Suppressor macrophage treated with lipopolysaccharide for 4 hours (primary cell): ENCODE data around the gene ARHGAP4.
A peak's percentile ranks its signal among the peaks of the same experiment; 100 is the strongest.

Experiments
- DNase-seq: peaks from one replicate; pipeline ENCODE4 v3.0.0-alpha.2; 2020

ARHGAP4 gene

DNA sequence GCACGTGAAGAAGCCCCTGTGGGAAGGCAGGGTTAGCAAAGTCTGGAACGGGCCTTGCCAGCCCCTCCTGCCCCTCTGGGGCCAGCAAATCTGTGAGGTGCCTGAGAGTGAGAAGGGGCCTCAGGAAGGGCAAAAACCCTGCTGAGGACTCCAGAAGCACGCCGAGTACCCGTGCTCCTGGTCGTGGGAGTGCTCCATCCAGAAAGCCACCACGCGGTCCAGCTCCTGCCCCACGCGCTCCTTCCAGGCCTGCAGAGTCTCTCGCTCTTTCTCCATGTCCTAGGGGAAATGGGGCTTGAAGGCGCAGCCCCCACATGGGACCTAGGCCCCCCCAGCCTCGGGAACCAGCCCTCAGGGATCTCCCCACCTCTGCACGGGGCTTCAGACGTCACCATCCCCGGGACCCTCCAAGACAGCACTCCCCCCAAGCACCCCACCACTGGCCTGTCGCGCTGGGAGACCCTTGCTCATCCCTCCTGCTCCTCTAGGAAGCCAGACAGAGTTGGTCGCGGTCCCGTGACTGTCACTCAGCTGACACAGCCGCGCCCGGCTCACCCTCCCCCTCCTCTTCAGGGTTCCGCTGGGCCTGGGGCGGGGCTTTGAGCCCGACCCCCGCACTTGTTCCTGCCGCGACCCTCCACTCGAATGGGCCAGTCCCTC, 18.2 kb upstream of the ARHGAP4 start, which contains the start of gene RENBP:
Gene RENBP, minus strand, starts transcription at position 504 of the 660 bp plus-strand sequence. Its CDS starts 33 bp downstream, at position 471.
- peak; percentile 67 for DNase-seq

DNA sequence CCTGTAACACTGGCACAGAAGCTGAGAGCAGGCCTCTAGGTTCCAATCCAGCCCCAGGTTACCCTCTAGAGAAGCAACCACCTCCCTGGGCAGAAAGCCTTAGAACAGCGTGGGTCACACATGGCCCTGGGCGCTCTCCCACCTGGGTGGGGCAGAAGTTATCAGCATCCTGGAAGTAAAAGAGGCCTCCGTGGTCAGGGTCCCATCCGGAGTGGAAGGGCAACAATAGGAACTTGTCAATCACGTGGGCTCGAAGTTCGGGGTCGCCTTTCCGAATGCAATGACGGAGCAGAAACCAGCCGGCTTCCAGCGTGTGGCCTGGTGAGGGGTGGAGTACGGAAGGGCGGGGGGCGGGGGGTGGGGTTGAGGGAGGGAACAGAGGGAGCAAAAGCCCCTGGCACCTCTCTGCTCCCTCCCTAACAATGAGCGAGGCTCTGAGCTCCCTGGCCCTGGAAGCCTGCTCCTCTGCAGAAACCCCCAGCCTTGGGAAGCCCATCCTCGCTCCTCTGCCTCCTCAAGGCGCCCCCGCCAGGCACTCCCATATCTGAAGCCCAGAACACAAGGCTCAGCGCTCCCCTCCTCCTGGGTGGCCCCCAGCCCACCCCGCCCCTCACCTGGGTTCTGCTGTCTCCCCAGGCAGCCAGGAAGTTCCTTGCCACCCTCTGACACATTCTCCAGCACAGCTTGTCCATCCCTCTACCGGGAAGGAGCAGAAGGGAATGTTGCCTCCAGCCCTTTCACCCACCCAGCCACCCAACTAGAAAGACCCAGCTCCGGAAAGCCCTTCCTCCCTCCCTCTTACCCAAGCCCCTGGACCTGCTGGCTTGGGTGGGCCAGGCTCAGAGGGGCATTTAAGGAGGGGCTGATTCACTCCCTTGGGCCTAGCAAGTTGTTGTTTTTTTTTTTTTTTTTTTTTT, 15.5 kb upstream of the ARHGAP4 start:
- peak; percentile 2 for DNase-seq

- no peak for DNase-seq
These were observed 13.5 kb upstream of the ARHGAP4 start for GRCh38 chrX:153939573-153939972.

DNA sequence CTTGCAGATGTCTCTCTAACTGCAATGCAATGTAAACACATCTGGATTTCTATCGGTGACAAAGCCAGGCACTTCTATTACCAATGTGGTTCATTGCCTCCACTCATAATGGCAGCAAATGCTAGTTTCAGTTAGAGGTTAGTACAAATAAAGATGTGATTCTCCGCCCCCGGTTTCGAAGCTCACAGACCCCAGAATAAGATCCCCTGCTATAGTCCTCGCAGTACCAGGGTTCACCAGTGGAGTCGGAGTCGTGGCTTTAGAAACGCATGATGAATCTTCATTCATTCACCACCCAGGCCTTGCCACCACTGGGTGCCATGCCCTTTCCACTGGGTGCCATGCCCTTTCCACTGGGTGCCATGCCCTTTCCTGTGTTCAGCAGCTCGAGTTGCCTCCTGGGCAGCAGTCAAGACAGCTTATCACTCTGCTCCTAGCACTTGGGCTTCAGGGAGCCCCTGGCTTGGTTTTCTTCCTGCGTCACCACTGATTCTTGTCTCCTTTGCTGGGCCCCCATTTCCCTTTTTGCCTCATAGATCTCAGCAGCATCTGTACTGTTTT, 12.2 kb upstream of the ARHGAP4 start:
- DNase-seq, result no peak

DNA sequence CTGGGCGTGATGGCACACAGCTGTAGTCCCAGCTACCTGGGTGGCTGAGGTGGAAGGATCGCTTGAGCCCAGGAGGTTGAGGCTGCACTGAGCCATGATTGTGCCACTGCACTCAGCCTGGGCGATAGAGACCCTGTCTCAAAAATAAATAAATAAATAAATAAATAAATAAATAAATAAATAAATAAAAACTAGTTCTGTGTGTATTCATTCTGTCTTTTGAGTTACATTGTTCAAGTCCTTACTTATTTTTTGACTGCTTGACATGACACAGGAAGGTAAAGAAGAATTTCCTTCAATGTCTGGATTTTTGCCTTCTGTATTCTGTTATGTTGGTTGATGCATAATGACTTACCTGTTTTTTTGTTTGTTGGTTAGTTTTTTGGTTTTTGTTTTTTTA, 11.0 kb upstream of the ARHGAP4 start:
- DNase-seq, result no peak

GRCh38 chrX:153935326-153935851, 9.3 kb upstream of the ARHGAP4 start:
- DNase-seq, result no peak

- DNase-seq, result peak; percentile 81
These were observed 8.8 kb upstream of the ARHGAP4 start, which contains the start of gene NAA10 for GRCh38 chrX:153934762-153935325. Gene NAA10, minus strand, starts transcription at chrX:153935037. Its CDS starts 133 bp downstream, at chrX:153934904.

- DNase-seq, result no peak
These were observed 8.2 kb upstream of the ARHGAP4 start for GRCh38 chrX:153934148-153934761.

GRCh38 chrX:153933748-153934147, 7.7 kb upstream of the ARHGAP4 start:
- DNase-seq, result peak; percentile 25

DNA sequence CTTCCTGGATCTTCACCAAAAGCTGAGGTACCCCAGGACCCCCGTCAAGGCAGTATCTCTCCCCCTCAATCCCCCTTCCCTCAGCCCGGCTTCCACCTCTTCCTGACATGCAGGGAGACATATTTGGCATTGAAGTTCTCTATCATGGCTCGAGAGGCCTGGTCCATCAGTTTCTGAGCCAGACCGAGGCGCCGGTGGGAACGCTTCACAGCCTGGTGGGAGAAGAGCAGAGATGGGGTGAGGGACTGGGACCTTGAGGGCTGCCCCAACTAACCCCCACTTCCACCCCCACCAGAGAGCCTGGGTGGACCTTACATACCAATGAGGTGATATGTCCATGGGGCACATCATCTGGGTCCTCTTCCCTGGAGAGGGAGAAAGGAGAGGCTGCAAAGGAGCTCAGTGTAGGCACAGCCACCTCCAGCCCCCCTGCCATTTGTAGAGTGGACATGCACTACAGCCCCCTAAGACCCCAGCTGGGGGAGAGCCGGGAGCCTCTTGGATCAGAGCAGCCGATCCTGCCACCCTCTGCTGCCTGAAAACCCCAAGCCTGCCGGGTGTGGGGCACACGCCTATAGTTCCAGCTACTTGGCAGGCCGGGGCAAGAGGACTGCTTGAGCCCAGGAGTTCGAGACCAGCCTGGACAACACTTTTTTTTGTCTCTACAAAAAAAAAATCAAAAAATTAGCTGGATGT, 6.3 kb upstream of the ARHGAP4 start:
- DNase-seq, result no peak

DNA sequence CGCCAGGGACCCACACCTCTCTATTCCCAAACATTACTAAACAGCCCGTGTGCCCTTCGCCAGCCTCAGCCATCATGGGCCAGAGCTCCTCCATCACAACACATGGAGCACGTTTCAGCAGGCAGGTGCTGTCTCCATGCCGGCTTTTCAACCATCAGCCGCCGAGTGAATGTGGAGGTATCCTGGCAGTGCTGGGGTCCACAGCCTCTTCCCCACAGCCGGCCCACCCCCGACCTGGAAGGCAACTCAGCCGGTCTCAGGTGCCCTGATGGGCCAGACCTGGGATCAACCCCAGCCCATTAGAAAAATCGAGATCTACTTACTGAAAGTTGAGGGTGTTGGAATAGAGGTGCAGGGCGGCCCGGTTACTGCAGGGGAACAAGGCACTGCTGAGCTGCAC, 5.7 kb upstream of the ARHGAP4 start:
- no peak for DNase-seq

DNA sequence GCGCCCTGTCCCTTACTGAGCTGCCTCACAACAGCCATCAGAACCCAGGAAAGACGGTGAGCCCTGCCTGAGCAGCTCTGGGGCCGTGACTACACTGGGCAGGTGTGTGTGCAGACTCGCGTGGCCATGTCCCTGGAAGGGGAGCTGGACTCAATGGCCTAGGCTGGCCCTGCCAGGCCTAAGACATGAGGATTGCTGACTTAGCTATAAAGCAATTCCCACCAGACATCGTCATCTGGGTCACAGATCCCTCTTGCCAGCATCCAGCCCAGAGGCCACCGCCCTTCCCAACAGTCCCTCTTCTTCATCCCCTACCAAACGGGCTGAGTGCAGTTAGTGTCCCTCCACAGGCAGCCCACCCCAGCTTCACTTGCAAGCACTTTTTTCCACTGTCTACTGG, 5.1 kb upstream of the ARHGAP4 start:
- no peak for DNase-seq

GRCh38 chrX:153930011-153930910, 4.2 kb upstream of the ARHGAP4 start:
- DNase-seq, result no peak

DNA sequence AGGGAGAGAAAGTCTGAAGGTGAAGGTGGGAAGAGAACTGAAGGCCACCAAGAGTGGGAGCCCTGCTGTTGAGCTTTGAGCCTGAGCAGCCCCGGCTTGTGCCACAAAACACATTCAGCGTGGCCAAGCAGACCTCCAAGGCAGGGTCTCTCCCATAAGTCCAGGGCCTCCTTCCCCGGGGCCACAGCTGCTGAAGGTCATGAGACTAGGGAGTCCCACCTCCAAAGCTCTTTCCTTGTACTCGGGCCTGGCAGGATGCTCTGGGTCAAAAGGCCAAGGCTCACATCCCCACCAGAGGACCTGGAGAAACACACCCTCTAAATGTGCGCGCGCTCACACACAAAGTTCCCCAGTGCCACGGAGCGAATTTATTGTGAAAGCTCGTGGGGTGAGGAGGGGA, 3.5 kb upstream of the ARHGAP4 start:
- no peak for DNase-seq

DNA sequence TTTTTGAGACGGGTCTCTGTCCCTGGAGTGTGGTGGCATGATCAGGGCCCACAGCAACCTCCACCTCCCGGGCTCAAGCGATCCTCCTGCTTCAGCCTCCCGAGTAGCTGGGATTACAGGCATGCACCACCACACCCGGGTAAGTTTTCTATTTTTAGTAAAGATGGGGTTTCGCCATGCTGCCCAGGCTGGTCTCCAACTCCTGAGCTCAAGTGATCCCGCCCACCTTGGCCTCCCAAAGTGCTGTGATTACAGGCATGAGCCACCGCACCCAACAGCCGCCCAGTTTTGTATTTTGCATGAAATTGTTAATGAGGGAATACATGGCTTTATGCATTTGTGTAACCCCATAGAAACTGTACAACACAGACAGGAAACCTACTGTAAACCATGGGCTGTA, 2.8 kb upstream of the ARHGAP4 start:
- DNase-seq, result no peak

DNA sequence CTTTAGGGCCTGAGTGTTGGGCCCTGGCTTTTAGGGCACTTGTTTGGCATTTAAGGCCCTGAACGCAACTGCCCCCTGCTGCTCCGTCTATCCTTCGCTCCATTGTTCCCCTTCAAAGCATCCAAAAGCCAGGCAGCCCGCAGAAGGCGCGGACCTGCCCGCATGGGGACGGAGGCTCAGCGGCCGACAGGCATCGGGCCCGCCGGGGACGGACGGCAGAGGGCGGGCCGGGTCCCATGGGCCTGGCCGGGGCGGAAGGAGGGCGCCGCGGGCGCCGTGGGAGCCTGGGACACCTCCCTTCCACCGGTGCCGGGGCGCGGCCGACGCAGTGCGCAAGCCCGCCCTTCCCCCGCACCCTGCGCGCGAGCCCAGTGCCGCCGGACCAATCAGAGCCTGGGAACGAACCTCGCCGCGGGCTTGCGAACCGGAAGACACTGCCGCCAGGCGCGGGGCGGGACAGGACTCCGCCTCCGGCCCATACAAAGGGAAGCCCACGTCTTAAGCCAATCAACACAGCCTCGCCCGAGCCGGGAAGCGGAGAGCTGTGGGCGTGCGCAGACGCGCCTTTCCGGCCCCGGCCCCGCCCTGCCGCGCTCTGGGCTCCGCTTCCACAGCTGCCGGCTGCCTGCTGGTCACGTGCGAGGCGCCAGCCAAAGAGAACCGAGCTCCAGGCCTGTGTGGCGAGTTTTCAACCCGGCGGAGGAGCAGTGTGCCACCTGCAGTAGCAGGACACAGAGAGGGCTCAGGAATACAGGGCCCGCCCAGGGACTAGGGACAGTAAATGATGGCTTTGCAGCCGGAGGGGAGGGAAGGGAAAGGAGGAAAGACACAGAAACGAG, 2.1 kb upstream of the ARHGAP4 start:
- peak; percentile 97 for DNase-seq

DNA sequence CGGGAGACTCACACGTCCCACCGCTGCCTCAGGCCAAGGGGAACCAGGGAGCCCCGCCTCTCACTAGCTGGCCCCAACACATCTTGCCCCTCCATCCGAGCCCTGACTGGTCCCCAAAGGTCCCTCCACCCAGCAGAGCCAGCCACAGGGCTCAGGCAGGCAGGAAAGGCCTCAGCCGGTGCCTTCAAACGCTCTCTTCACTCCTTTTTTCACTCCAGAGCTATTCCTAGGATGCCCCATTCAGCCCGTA, 1.5 kb upstream of the ARHGAP4 start:
- DNase-seq, result no peak

- DNase-seq, result peak; percentile 72
These were observed 1.0 kb upstream of the ARHGAP4 start for GRCh38 chrX:153926858-153927671.

DNA sequence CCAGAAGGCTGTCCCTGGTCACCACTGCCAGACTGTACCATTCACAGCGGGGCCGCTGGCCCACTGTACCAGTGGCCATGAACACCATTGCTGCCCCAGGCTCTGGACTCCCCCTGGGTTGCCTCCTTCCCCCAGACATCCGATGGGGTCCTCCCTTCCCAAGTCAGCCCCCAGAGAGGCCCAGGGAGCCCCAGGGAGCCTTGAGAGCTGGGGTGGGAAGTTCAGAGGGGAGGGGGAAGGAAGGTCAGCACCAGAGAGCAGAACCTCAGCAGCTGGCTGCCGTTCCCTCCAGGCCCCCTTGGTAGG, 441 bp upstream of the ARHGAP4 start:
- DNase-seq, result no peak

- no peak for DNase-seq
These were observed 701 bp downstream of the ARHGAP4 start for GRCh38 chrX:153925387-153925738.
